ENCODE measurements around the gene DHRSX. TPM values are rescaled to one million over a fixed set of nuclear protein-coding genes. Genes with fewer than 3 reads are reported as not detected.

DHRSX gene
- total RNA-seq, 2 donors from 2014 or later: 11.6 to 14.2 TPM

- H3K9me3 ChIP-seq (ENCODE audit: control insufficient read depth, low read length, poor library complexity, severe bottlenecking): no peaks in the 10 kb centered on the region
- H3K36me3 Mint-ChIP-seq (ENCODE audit: low read depth): no peaks in the 10 kb centered on the region
- peak overlapping the region; percentile 70 for H3K27ac Mint-ChIP-seq
- ATAC-seq (peak; percentile 57), DNase-seq (peak in 1 of 3 donors; percentile 27)
- peaks cover 19% of the 10 kb centered on the region for H3K4me1 Mint-ChIP-seq
- no peaks in the 10 kb centered on the region for H3K27me3 Mint-ChIP-seq
- peak overlapping the region; percentile 83 for H3K4me3 Mint-ChIP-seq
Observed at GRCh38 chrX:2500091-2500802, 529 bp downstream of the DHRSX start.

- ATAC-seq: no peak
- peak overlapping the region; percentile 83 for H3K4me3 Mint-ChIP-seq
- no peaks in the 10 kb centered on the region for H3K36me3 Mint-ChIP-seq (ENCODE audit: low read depth)
- H3K9me3 ChIP-seq (ENCODE audit: control insufficient read depth, low read length, poor library complexity, severe bottlenecking): no peaks in the 10 kb centered on the region
- H3K4me1 Mint-ChIP-seq: peaks cover 19% of the 10 kb centered on the region
- no peaks in the 10 kb centered on the region for H3K27me3 Mint-ChIP-seq
- H3K27ac Mint-ChIP-seq: peak overlapping the region; percentile 70
- DNase-seq: no peak
Observed at GRCh38 chrX:2499507-2499906, 1.3 kb downstream of the DHRSX start.

GRCh38 chrX:2498781-2499302 lies 1.9 kb downstream of the DHRSX start:
- Mint-ChIP-seq H3K27ac (peak overlapping the region; percentile 70), H3K36me3 (ENCODE audit: low read depth) (no peaks in the 10 kb centered on the region), H3K27me3 (no peaks in the 10 kb centered on the region), H3K4me1 (peaks cover 19% of the 10 kb centered on the region), H3K4me3 (peak overlapping the region; percentile 83)
- ATAC-seq (no peak), DNase-seq (no peak)
- H3K9me3 ChIP-seq (ENCODE audit: control insufficient read depth, low read length, poor library complexity, severe bottlenecking): no peaks in the 10 kb centered on the region

GRCh38 chrX:2497961-2498780 lies 2.6 kb downstream of the DHRSX start:
- Mint-ChIP-seq H3K27me3 (no peaks in the 10 kb centered on the region), H3K4me1 (peaks cover 17% of the 10 kb centered on the region), H3K27ac (peak overlapping the region; percentile 16), H3K4me3 (no peak overlapping the region), H3K36me3 (ENCODE audit: low read depth) (no peaks in the 10 kb centered on the region)
- DNase-seq: no peak
- no peak for ATAC-seq
- H3K9me3 ChIP-seq (ENCODE audit: control insufficient read depth, low read length, poor library complexity, severe bottlenecking): no peaks in the 10 kb centered on the region

- ATAC-seq (no peak), DNase-seq (no peak)
- Mint-ChIP-seq H3K27ac (no peak overlapping the region), H3K4me1 (peaks cover 17% of the 10 kb centered on the region), H3K27me3 (no peaks in the 10 kb centered on the region), H3K36me3 (ENCODE audit: low read depth) (no peaks in the 10 kb centered on the region), H3K4me3 (no peak overlapping the region)
- no peaks in the 10 kb centered on the region for H3K9me3 ChIP-seq (ENCODE audit: control insufficient read depth, low read length, poor library complexity, severe bottlenecking)
Observed at GRCh38 chrX:2495595-2495994, 5.2 kb downstream of the DHRSX start.

- Mint-ChIP-seq H3K4me3 (no peak overlapping the region), H3K36me3 (ENCODE audit: low read depth) (peaks cover 3% of the 10 kb centered on the region), H3K27me3 (no peaks in the 10 kb centered on the region), H3K27ac (no peak overlapping the region), H3K4me1 (peaks cover 4% of the 10 kb centered on the region)
- DNase-seq: no peak
- H3K9me3 ChIP-seq (ENCODE audit: control insufficient read depth, low read length, poor library complexity, severe bottlenecking): no peaks in the 10 kb centered on the region
- no peak for ATAC-seq
Observed at GRCh38 chrX:2492531-2493218, 8.1 kb downstream of the DHRSX start.

GRCh38 chrX:2490634-2491033 lies 10.1 kb downstream of the DHRSX start:
- H3K36me3 Mint-ChIP-seq (ENCODE audit: low read depth): peaks cover 3% of the 10 kb centered on the region
- H3K27me3 Mint-ChIP-seq: no peaks in the 10 kb centered on the region
- H3K9me3 ChIP-seq (ENCODE audit: control insufficient read depth, low read length, poor library complexity, severe bottlenecking): no peaks in the 10 kb centered on the region
- no peak overlapping the region for H3K4me3 Mint-ChIP-seq
- H3K4me1 Mint-ChIP-seq: peaks cover 4% of the 10 kb centered on the region
- H3K27ac Mint-ChIP-seq: peak overlapping the region; percentile 19
- ATAC-seq (no peak), DNase-seq (no peak)

GRCh38 chrX:2489446-2490445 lies 11.0 kb downstream of the DHRSX start:
- Mint-ChIP-seq H3K4me3 (no peak overlapping the region), H3K27ac (peak overlapping the region; percentile 19), H3K36me3 (ENCODE audit: low read depth) (peaks cover 3% of the 10 kb centered on the region), H3K27me3 (no peaks in the 10 kb centered on the region), H3K4me1 (peaks cover 4% of the 10 kb centered on the region)
- H3K9me3 ChIP-seq (ENCODE audit: control insufficient read depth, low read length, poor library complexity, severe bottlenecking): no peaks in the 10 kb centered on the region
- DNase-seq: no peak
- ATAC-seq: no peak

GRCh38 chrX:2488621-2489285 lies 12.0 kb downstream of the DHRSX start:
- H3K9me3 ChIP-seq (ENCODE audit: control insufficient read depth, low read length, poor library complexity, severe bottlenecking): no peaks in the 10 kb centered on the region
- ATAC-seq: no peak
- DNase-seq: no peak
- Mint-ChIP-seq H3K36me3 (ENCODE audit: low read depth) (peaks cover 3% of the 10 kb centered on the region), H3K4me3 (no peak overlapping the region), H3K4me1 (peaks cover 4% of the 10 kb centered on the region), H3K27me3 (no peaks in the 10 kb centered on the region), H3K27ac (no peak overlapping the region)

GRCh38 chrX:2487366-2487765 lies 13.4 kb downstream of the DHRSX start:
- DNase-seq (no peak), ATAC-seq (no peak)
- H3K27ac Mint-ChIP-seq: no peak overlapping the region
- no peak overlapping the region for H3K4me3 Mint-ChIP-seq
- H3K9me3 ChIP-seq (ENCODE audit: control insufficient read depth, low read length, poor library complexity, severe bottlenecking): no peaks in the 10 kb centered on the region
- no peaks in the 10 kb centered on the region for H3K27me3 Mint-ChIP-seq
- H3K4me1 Mint-ChIP-seq: peaks cover 5% of the 10 kb centered on the region
- peaks cover 3% of the 10 kb centered on the region for H3K36me3 Mint-ChIP-seq (ENCODE audit: low read depth)

GRCh38 chrX:2486476-2487133 lies 14.2 kb downstream of the DHRSX start:
- H3K9me3 ChIP-seq (ENCODE audit: control insufficient read depth, low read length, poor library complexity, severe bottlenecking): no peaks in the 10 kb centered on the region
- Mint-ChIP-seq H3K36me3 (ENCODE audit: low read depth) (peaks cover 3% of the 10 kb centered on the region), H3K4me3 (no peak overlapping the region), H3K27ac (no peak overlapping the region), H3K27me3 (no peaks in the 10 kb centered on the region), H3K4me1 (peaks cover 3% of the 10 kb centered on the region)
- no peak for ATAC-seq
- no peak for DNase-seq
